Activated T-helper 17 cell treated with anti-CD3 and anti-CD28 coated beads, Interleukin-2, amount 50 U/mL, for 72 hours (primary cell): ENCODE data around the gene SMIM22. TPM values are rescaled to one million over a fixed set of nuclear protein-coding genes. Genes with fewer than 3 reads are reported as not detected.
A peak's percentile ranks its signal among the peaks of the same experiment; 100 is the strongest.

ENCODE experiments used
- ATAC-seq: fragments of 150-1000 bp; cut with Tn5 transposase; replicated peaks from 2 replicates; pipeline ENCODE4 v1.10.0; 2021; ENCODE audit warnings: mild to moderate bottlenecking, moderate library complexity
- H3K27ac Mint-ChIP-seq: one replicate; pipeline ENCODE4 v1.8.0; 2022; ENCODE audit warnings: mixed read lengths
- H3K27me3 Mint-ChIP-seq: one replicate; pipeline ENCODE4 v1.8.0; 2022; ENCODE audit warnings: mixed read lengths
- H3K36me3 Mint-ChIP-seq: one replicate; pipeline ENCODE4 v1.8.0; 2022; ENCODE audit warnings: low read depth, mild to moderate bottlenecking, mixed read lengths
- H3K4me1 Mint-ChIP-seq: one replicate; pipeline ENCODE4 v1.8.0; 2022; ENCODE audit warnings: mixed read lengths
- H3K4me3 Mint-ChIP-seq: one replicate; pipeline ENCODE4 v1.8.0; 2022; ENCODE audit warnings: mild to moderate bottlenecking, mixed read lengths
- H3K9me3 Mint-ChIP-seq: one replicate; pipeline ENCODE4 v1.8.0; 2022; ENCODE audit warnings: mixed read lengths
- total RNA-seq, 2 donors: library from RNA; stranded (reverse); gene quantifications; one replicate each; pipeline ENCODE4 v1.2.3, GENCODE V29; 2022

Gene SMIM22, protein sequence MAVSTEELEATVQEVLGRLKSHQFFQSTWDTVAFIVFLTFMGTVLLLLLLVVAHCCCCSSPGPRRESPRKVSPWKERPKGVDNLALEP
- not detected for total RNA-seq

DNA sequence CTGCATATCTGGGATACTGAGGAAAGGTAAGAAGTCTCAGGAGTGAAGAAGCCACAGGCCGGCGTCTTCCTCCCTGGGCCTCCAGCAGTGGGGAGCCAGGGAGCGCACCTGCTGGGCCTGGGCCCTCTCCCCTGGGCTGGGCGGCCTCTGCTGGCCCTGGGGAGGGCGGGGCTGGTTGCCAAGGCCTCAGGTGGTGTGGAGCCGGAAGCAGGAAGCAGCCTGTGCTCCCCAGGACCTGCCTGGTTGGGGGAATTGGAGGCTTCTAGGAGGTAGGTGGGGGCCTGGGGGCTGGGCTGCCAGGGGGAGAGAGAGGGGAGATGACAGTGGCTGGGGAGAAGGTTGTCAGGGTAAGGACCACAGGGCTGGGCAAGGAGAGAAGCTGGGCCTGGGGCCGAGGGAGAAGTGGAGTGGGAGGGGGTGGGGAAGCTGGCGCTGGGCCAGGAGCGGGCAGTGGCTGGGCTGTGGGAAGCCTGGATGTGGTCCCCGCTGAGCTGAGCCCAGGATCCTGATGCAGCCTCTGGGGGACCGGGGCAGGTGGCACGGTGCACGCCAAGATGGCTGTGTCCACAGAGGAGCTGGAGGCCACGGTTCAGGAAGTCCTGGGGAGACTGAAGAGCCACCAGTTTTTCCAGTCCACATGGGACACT, at the start of gene SMIM22:
SMIM22 (plus strand) TSS at position 189 of the 647 bp plus-strand sequence; CDS start at position 555, 366 bp downstream.
- no peaks in the 10 kb centered on the region for H3K9me3 Mint-ChIP-seq
- H3K4me3 Mint-ChIP-seq, result no peak within 1 kb of the TSS
- no peak for ATAC-seq
- H3K27me3 Mint-ChIP-seq, result no peaks in the 10 kb centered on the region
- no peaks in the 10 kb centered on the region for H3K4me1 Mint-ChIP-seq
- no peak within 1 kb of the TSS for H3K27ac Mint-ChIP-seq
- no peaks in the 10 kb centered on the region for H3K36me3 Mint-ChIP-seq

DNA sequence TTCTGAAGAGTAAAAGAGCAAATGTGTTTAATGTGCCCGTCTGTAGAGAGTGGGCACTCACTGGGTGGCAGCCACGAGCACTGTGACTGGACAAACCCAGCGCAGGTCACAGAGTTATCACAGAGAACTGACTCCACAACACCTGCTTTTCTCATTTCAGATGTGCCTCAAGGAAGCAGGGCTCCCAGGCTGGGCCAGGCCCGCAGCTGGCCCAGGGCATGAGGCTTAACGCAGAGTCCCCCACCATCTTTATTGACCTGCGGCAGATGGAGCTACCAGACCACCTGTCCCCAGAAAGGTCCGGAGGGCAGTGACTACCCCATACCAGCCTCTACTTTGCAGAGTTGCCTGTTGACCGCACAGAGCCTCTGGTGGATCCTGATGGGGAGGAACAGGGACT, 49.0 kb upstream of the SMIM22 start:
- no peak overlapping the region for H3K4me3 Mint-ChIP-seq
- H3K4me1 Mint-ChIP-seq, result no peaks in the 10 kb centered on the region
- no peaks in the 10 kb centered on the region for H3K9me3 Mint-ChIP-seq
- no peaks in the 10 kb centered on the region for H3K27me3 Mint-ChIP-seq
- H3K36me3 Mint-ChIP-seq, result peaks cover 2% of the 10 kb centered on the region
- no peak for ATAC-seq
- H3K27ac Mint-ChIP-seq, result no peak overlapping the region

DNA sequence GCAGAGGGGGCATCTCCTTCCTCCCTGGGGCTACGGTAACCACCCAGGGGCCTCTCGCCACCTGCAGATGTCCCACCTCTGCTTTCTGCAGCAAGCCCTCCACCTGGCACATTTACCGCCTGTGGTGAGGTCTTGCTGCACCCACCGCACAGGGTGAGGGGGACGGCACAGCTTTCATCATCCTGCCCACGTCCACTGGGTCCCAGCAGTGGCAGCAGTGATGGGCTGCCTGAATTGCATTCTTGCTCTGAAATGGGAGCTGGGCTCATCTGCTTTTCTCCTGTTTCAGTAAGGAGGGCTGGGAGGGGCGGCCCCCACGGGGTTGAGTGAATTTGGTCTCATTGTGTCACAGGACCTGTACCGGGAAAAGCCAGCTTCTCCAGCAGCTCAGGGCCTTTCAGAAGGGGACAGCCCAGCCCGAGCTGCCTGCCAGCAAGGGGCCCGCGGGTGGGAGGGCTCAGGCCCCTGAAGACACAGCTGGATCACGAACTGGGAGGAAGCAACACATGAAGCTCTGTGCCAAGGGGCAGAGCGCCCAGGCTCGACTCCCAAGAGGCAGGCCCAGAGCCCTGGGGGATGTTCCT, 48.1 kb upstream of the SMIM22 start:
- Mint-ChIP-seq H3K36me3 (peaks cover 9% of the 10 kb centered on the region), H3K9me3 (no peaks in the 10 kb centered on the region)

DNA sequence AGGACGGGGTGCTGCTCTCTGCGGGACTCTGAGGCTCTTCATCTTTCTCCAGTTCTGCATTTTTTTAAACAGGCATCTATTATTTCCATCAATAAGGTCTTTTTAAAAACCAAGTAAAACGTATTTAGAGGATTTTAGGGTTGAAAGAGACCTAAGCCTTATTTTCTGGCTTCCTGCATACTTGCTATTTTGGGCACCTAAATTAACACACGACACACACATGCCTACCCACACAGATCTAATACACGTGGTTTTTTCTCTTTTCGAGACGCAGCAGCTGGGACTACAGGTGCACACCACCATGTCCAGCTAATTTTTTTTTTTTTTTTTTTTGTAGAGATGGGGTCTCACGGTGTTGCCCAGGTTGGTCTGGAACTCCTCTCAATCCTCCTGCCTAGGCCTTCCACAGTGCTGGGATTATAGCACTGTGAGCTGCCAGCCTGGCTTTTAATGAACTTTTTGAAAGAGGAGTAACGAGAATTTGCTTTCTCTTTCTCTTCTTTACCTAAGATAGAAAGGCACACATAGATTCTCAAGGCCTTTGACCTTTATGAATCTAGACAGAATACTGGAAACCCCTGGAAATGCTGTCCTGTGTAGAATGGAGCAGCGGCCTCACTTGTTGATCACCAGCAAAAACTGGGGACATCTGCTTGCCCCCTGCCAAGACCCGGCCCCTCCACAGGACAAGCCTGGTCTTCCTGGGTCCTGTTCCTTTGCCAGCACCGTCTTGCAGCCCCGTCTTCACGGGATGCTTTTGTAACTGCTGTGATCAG, 47.1 kb upstream of the SMIM22 start:
- Mint-ChIP-seq H3K4me3 (no peak overlapping the region), H3K4me1 (no peaks in the 10 kb centered on the region), H3K27me3 (no peaks in the 10 kb centered on the region), H3K27ac (no peak overlapping the region), H3K9me3 (no peaks in the 10 kb centered on the region), H3K36me3 (peaks cover 11% of the 10 kb centered on the region)
- no peak for ATAC-seq

More for the DNA sequence above, 48.1 kb upstream of the SMIM22 start:
- Mint-ChIP-seq H3K27ac (no peak overlapping the region), H3K4me3 (no peak overlapping the region), H3K4me1 (no peaks in the 10 kb centered on the region), H3K27me3 (no peaks in the 10 kb centered on the region)
- ATAC-seq, result no peak

DNA sequence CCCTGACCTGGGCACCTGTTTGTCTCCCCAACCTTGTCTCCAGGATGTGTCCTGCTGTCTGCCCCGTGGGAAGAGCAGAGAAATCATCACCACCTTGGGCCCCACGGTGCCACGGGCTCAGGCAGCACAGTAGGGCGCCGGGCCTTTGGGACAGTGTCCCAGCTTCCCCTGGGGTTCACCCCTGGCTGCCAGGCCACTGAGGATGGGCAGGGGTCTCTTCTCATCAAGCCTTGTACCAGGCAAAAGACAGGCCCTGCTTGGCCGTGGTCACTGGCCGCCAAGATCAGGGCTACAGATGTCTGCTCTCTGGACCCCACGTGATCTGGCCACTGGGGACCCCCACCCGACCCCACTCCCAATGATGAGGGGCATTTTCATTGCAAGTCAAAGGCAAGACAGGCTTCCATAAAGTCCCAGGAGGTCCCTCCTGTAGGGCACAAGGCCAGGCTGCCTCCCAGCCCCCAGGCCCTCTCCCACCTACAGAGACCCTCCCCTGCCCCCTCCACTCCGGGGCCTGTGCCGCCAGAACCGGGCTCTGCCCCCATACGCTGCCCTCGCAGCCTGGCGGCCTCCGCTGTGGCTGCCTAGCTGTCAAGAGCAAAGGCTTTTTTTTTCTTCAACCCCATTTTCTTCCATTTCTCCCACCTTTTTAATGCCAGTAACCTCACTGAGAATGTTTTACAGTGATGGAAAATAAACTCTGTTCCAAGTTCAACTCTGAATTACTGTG, 46.3 kb upstream of the SMIM22 start:
- H3K36me3 Mint-ChIP-seq, result peaks cover 16% of the 10 kb centered on the region
- no peak overlapping the region for H3K27ac Mint-ChIP-seq
- no peak overlapping the region for H3K4me3 Mint-ChIP-seq
- no peaks in the 10 kb centered on the region for H3K4me1 Mint-ChIP-seq
- ATAC-seq, result no peak
- no peaks in the 10 kb centered on the region for H3K27me3 Mint-ChIP-seq
- no peaks in the 10 kb centered on the region for H3K9me3 Mint-ChIP-seq

DNA sequence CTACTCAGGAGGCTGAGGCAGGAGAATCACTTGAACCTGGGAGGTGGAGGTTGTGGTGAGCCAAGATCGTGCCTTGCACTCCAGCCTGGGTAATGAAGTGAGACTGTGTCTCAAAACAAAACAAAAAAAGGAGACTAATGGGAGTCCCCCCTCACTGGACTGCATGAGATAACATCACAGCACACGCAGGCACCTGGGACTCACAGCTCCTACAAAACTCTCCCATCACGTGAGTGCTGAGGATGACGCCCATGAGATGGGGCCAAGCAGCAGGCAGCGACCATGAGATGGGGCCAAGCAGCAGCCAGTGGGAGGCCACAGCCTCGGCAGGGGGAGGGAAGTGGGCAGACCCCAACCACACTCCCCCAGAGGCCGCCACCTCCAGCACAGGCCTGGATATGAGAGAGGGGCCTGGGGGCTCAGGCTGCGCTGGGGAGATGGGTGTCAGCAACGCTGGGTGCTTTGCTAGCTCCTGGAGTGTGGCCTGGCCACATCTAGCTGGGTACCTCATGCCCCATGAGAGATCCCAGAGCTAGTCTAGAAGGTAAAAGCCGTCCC, 45.4 kb upstream of the SMIM22 start:
- Mint-ChIP-seq H3K36me3 (peaks cover 16% of the 10 kb centered on the region), H3K27ac (no peak overlapping the region), H3K4me3 (no peak overlapping the region), H3K4me1 (no peaks in the 10 kb centered on the region), H3K9me3 (no peaks in the 10 kb centered on the region), H3K27me3 (no peaks in the 10 kb centered on the region)
- no peak for ATAC-seq

DNA sequence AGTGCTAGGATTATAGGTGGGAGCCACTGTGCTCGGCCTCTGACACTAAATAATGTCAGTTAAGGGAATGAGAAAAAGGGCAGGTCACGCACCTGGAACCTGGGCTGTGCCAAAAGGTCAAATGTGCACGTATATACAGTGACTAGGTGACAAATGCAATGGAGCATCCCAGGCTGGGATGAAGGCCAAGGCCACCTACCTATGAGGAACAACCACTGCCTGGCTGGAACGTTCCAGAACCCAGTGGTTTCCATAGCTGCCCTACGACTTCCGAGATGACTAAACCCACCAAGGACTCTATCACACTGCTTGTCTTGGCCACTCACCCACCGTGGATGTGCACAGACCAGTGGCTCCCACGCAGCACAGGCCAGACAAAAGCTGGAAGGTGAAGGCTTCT, 44.3 kb upstream of the SMIM22 start:
- peaks cover 24% of the 10 kb centered on the region for H3K36me3 Mint-ChIP-seq
- no peaks in the 10 kb centered on the region for H3K27me3 Mint-ChIP-seq
- H3K27ac Mint-ChIP-seq, result no peak overlapping the region
- no peak overlapping the region for H3K4me3 Mint-ChIP-seq
- H3K9me3 Mint-ChIP-seq, result no peaks in the 10 kb centered on the region
- ATAC-seq, result no peak
- H3K4me1 Mint-ChIP-seq, result no peaks in the 10 kb centered on the region

DNA sequence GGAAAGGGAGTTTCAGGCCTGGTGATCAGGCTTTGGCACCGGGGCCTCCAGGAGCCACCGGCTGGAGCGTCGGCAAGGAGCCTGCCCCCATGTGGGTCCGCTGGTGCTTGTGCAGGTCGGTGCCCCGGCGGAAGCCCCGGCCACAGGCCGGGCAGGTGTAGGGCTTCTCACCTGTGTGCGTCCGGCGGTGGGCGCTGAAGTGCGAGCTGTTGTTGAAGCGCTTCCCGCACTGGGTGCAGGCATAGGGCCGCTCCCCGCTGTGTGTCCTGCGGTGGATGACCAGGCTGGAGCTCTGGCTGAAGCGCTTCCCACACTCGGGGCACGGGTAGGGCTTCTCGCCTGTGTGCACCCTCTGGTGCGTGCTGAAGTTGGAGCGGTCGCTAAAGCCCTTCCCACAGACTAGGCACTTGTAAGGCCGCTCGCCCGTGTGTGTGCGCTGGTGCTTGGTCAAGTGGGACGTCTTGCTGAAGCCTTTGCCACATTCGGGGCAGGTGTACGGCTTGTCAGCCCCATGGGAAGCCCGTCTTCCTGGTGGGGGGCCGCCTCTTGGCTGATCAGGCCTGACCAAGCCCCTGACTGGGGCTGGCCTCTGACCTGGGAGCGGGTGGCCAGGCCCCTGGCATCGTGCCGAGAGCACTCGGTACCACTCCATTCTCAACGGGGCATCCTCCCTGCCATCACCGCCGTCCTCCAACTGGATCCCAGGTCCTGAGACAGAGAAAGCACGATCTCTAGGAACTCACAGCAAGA, 42.6 kb upstream of the SMIM22 start:
- Mint-ChIP-seq H3K4me3 (no peak overlapping the region), H3K4me1 (no peaks in the 10 kb centered on the region), H3K27ac (no peak overlapping the region), H3K9me3 (no peaks in the 10 kb centered on the region), H3K36me3 (peaks cover 37% of the 10 kb centered on the region), H3K27me3 (no peaks in the 10 kb centered on the region)
- ATAC-seq, result no peak

DNA sequence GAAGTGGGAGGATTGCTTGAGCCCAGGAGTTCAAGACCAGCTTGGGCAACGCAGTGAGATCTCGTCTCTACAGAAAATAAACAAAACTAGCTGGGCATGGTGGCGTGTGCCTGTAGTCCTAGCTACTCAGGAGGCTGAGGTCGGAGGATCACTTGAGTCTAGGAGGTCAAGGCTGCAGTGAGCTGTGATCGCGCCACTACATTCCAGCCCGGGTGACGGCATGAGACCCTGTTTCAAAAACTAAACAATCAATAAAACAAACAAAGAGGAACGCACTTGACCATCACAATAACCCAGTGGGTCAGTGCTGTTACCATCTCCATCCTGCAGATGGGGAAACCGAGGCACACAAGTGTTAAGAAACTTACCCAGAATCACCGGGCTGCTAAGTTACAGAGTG, 41.9 kb upstream of the SMIM22 start:
- Mint-ChIP-seq H3K27ac (no peak overlapping the region), H3K9me3 (no peaks in the 10 kb centered on the region), H3K36me3 (peaks cover 44% of the 10 kb centered on the region), H3K4me3 (no peak overlapping the region), H3K27me3 (no peaks in the 10 kb centered on the region), H3K4me1 (no peaks in the 10 kb centered on the region)
- no peak for ATAC-seq

DNA sequence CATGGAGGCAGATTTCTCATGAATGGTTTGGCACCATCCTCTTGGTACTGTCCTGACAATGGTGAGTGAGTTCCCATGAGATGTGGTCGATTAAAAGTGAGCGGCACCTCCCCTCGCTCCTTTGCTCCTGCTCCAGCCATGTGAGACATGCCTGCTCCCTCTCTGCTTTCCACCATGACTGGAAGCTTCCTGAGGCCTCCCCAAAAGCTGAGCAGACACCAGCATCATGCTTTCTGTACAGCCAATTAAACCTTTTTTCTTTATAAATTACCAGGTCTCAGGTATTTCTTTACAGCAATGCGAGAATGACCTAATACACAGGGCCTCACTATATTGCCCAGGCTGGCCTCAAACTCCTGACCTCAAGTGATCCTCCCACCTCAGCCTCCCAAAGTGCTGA, 40.3 kb upstream of the SMIM22 start:
- H3K36me3 Mint-ChIP-seq, result peaks cover 60% of the 10 kb centered on the region
- no peak overlapping the region for H3K4me3 Mint-ChIP-seq
- ATAC-seq, result no peak
- H3K27me3 Mint-ChIP-seq, result no peaks in the 10 kb centered on the region
- H3K4me1 Mint-ChIP-seq, result no peaks in the 10 kb centered on the region
- no peaks in the 10 kb centered on the region for H3K9me3 Mint-ChIP-seq
- no peak overlapping the region for H3K27ac Mint-ChIP-seq

DNA sequence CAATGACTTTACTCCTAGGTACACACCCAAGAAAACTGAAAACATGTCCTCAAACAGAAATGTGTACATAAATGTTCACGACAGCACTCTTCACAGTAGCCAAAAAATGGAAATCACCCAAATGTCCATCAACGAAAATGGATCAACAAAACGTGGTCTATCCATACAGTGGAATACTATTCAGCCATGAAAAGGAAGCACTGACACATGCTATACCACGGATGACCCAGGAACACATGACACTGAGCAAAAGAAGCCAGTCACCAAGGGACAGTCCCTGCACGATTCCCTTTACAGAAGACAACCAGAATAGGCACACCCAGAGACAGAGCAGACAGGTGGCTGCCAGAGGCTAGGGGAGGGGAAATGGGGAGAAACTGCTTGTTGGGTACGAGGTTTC, 39.5 kb upstream of the SMIM22 start:
- H3K4me3 Mint-ChIP-seq, result no peak overlapping the region

DNA sequence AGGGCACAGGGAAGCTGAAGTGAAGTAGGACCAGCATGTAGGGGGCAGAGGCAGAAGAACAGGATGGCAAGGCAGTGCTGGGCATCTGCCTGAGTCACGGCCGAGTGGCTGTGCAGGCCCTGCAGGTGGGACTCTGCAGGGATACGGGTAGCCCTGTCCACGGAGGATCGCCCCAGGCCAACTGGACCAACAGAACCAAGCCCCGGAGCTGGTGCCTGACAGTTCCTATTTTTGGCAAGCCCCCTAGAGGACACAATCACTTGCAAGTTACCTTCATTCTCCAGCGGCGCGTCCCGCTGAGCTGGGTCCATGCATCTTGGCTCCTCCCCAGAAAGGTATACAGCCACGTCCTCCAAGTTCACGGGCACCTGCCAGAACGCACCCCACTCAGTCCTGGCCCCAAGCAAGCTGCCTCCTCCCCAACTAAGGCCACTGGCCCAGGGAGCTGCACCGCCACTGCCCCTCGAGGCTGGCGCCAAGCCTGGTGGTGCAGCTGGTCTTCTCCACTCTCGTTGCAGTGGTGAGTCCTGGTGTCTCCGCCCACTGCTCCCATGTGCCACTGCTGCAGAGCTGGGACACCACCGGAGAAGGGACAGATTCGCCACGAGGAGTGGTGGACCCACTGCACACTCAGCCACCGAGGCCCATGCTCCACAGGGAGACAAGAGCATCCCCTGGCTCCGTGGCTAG, 34.8 kb upstream of the SMIM22 start:
- Mint-ChIP-seq H3K27ac (peak overlapping the region; percentile 56), H3K36me3 (peaks cover 83% of the 10 kb centered on the region), H3K27me3 (no peaks in the 10 kb centered on the region), H3K4me3 (no peak overlapping the region), H3K4me1 (no peaks in the 10 kb centered on the region), H3K9me3 (no peaks in the 10 kb centered on the region)
- no peak for ATAC-seq

More for the DNA sequence above, 39.5 kb upstream of the SMIM22 start:
- no peaks in the 10 kb centered on the region for H3K9me3 Mint-ChIP-seq
- H3K27ac Mint-ChIP-seq, result no peak overlapping the region
- no peaks in the 10 kb centered on the region for H3K4me1 Mint-ChIP-seq
- no peak for ATAC-seq
- peaks cover 69% of the 10 kb centered on the region for H3K36me3 Mint-ChIP-seq
- no peaks in the 10 kb centered on the region for H3K27me3 Mint-ChIP-seq

DNA sequence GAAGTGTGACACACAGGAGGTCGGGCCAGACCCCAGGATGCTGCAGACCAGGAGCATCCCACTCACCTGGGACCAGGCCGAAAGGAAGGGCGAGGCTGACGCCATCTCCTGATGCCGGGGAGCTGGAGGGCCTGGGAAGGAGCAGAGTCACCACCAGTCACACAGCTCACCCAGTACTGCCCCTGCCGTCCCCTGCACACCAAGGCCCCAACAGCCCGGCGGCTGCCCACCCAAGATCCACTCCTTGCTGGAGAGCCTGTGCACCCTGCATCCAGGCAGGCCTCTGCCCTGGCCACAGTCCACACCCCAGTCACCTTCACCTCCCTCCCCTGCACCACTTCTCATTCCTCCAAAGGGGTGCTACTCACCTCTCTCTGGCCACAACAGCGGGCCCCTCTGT, 33.0 kb upstream of the SMIM22 start:
- no peaks in the 10 kb centered on the region for H3K9me3 Mint-ChIP-seq
- H3K27ac Mint-ChIP-seq, result no peak overlapping the region
- H3K27me3 Mint-ChIP-seq, result no peaks in the 10 kb centered on the region
- peaks cover 69% of the 10 kb centered on the region for H3K36me3 Mint-ChIP-seq
- ATAC-seq, result no peak
- H3K4me3 Mint-ChIP-seq, result no peak overlapping the region
- peaks cover 5% of the 10 kb centered on the region for H3K4me1 Mint-ChIP-seq
